HepG2 (cell line): ENCODE results near the gene TMC8. TPM values are rescaled to one million over a fixed set of nuclear protein-coding genes. Genes with fewer than 3 reads are reported as not detected.

Source experiments
- ATRX ChIP-seq: sonication (generic); formaldehyde crosslinking; IDR thresholded peaks from 2 replicates; pipeline ENCODE4 v1.4.0; 2020; ENCODE audit warnings: missing genetic modification reagents, borderline replicate concordance
- FOXC1 ChIP-seq: sonication (generic); formaldehyde crosslinking; IDR thresholded peaks from 2 replicates; pipeline ENCODE4 v1.8.0; 2022; ENCODE audit warnings: mild to moderate bottlenecking, missing genetic modification reagents, borderline replicate concordance
- HMGXB3 ChIP-seq: sonication (generic); formaldehyde crosslinking; IDR thresholded peaks from 2 replicates; pipeline ENCODE4 v1.4.0; 2020; ENCODE audit warnings: missing genetic modification reagents, borderline replicate concordance
- HNRNPLL ChIP-seq: fragments of 200-400 bp; formaldehyde crosslinking; IDR thresholded peaks from 2 replicates; pipeline ENCODE4 v1.6.1; 2017; ENCODE audit warnings: mild to moderate bottlenecking, low read depth, low read length; ENCODE audit not compliant: poor library complexity, severe bottlenecking
- IKZF4 ChIP-seq: sonication (generic); formaldehyde crosslinking; IDR thresholded peaks from 2 replicates; pipeline ENCODE4 v1.5.1; 2020; ENCODE audit warnings: borderline replicate concordance, mild to moderate bottlenecking, low read depth, missing genetic modification reagents; ENCODE audit errors: not compliant biosample characterization
- ISL2 ChIP-seq: sonication (generic); formaldehyde crosslinking; IDR thresholded peaks from 2 replicates; pipeline ENCODE4 v1.5.0; 2020; ENCODE audit warnings: missing genetic modification reagents
- KLF12 ChIP-seq: sonication (generic); formaldehyde crosslinking; IDR thresholded peaks from 2 replicates; pipeline ENCODE4 v1.4.0; 2020; ENCODE audit warnings: missing genetic modification reagents, borderline replicate concordance
- KLF6 ChIP-seq: IDR thresholded peaks from 2 replicates; pipeline ENCODE4 v1.8.0; 2016; ENCODE audit warnings: missing biosample characterization, missing genetic modification reagents
- MYPOP ChIP-seq: sonication (generic); formaldehyde crosslinking; IDR thresholded peaks from 2 replicates; pipeline ENCODE4 v1.8.1; 2023; ENCODE audit warnings: mild to moderate bottlenecking, moderate library complexity, missing genetic modification reagents
- POLR2A ChIP-seq, 2 experiments: IDR thresholded peaks; 2 replicates each; pipeline ENCODE4 v1.6.1; 2011; ENCODE audit warnings: low read depth in 2 of 2, low read length in 2 of 2, mild to moderate bottlenecking in 1 of 2, moderate library complexity in 1 of 2; ENCODE audit not compliant: insufficient read depth in 1 of 2
- TBX2 ChIP-seq: sonication (generic); formaldehyde crosslinking; IDR thresholded peaks from 2 replicates; pipeline ENCODE4 v1.5.0; 2020; ENCODE audit warnings: missing genetic modification reagents, mild to moderate bottlenecking, borderline replicate concordance
- TEAD3 ChIP-seq: optimal IDR thresholded peaks from 2 replicates; pipeline ENCODE3; 2016; ENCODE audit warnings: borderline replicate concordance
- UBTF ChIP-seq: sonication (generic); formaldehyde crosslinking; IDR thresholded peaks from 2 replicates; pipeline ENCODE4 v1.4.0; 2020; ENCODE audit warnings: mild to moderate bottlenecking, missing genetic modification reagents
- WIZ ChIP-seq: sonication (generic); formaldehyde crosslinking; IDR thresholded peaks from 2 replicates; pipeline ENCODE4 v1.5.1; 2020; ENCODE audit warnings: mild to moderate bottlenecking, missing genetic modification reagents
- YY1 ChIP-seq: IDR thresholded peaks from 2 replicates; pipeline ENCODE4 v1.6.1; 2011; ENCODE audit warnings: low read length, low read depth, moderate library complexity, mild to moderate bottlenecking; ENCODE audit not compliant: insufficient read depth, insufficient replicate concordance
- ZKSCAN5 ChIP-seq: sonication (generic); formaldehyde crosslinking; IDR thresholded peaks from 2 replicates; pipeline ENCODE4 v1.5.1; 2020; ENCODE audit warnings: mild to moderate bottlenecking, missing genetic modification reagents
- ZNF225 ChIP-seq: sonication (generic); formaldehyde crosslinking; IDR thresholded peaks from 2 replicates; pipeline ENCODE4 v1.4.0; 2020; ENCODE audit warnings: mild to moderate bottlenecking, missing genetic modification reagents
- ZNF253 ChIP-seq: sonication (generic); formaldehyde crosslinking; IDR thresholded peaks from 2 replicates; pipeline ENCODE4 v1.8.0; 2022; ENCODE audit warnings: mild to moderate bottlenecking, missing genetic modification reagents, borderline replicate concordance
- ZNF616 ChIP-seq: sonication (generic); formaldehyde crosslinking; IDR thresholded peaks from 2 replicates; pipeline ENCODE4 v1.5.0; 2020; ENCODE audit warnings: low read depth, mild to moderate bottlenecking, missing genetic modification reagents
- ZNF629 ChIP-seq: sonication (generic); formaldehyde crosslinking; conservative IDR thresholded peaks from 2 replicates; pipeline ENCODE4 v1.5.0; 2020; ENCODE audit warnings: missing genetic modification reagents
- ZNF792 ChIP-seq: IDR thresholded peaks from 2 replicates; pipeline ENCODE4 v1.6.1; 2016
- polyA plus RNA-seq, 8 experiments: library from polyadenylated mRNA; depleted of rRNA in 3 of 8; stranded (reverse) in 7 of 8; unstranded in 1 of 8; fragments of >200 nt; fragmentation: Illumina TruSeq in 4 of 8; extraction: Trizol in 4 of 8; gene quantifications; 2 replicates each; pipeline versions ENCODE4 v1.2.1 to v1.2.3, GENCODE V29; 2011 to 2016; ENCODE audit warnings: low read depth in 4 of 8, missing spikeins in 1 of 8, mixed read lengths in 1 of 8; ENCODE audit not compliant: insufficient read depth in 1 of 8
- total RNA-seq, 5 experiments: library from RNA; depleted of rRNA; stranded (reverse); fragments of >200 nt; fragmentation: Illumina TruSeq; extraction: Trizol; gene quantifications; 2 replicates each; pipeline ENCODE4 v1.2.3, GENCODE V29; 2016; ENCODE audit warnings: low read depth in 1 of 5

Gene TMC8
- total and polyA plus RNA-seq, 2 of the 13 experiments (the other 11 are each of a cell fraction or from before 2014, with no cell fraction given) = 0.53 to 7.8 TPM

GRCh38 chr17:78112518-78113471 is 17.8 kb upstream of the TMC8 start (continued):
- peak; percentile 55; the same call in 1 of the 2 replicates for TF ChIP-seq UBTF (CRISPR knock-in tag)
- TF ChIP-seq ZNF253 (CRISPR knock-in tag) = no peak
- TF ChIP-seq IKZF4 (CRISPR knock-in tag) = peak; percentile 63
- peak; percentile 55 for TF ChIP-seq HNRNPLL
- no peak for TF ChIP-seq ZNF225 (CRISPR knock-in tag)
- TF ChIP-seq ZKSCAN5 = no peak
- TF ChIP-seq ZNF616 (CRISPR knock-in tag) = no peak
- no peak for TF ChIP-seq MYPOP (CRISPR knock-in tag)
- peak; percentile 87 for TF ChIP-seq KLF12 (CRISPR knock-in tag)
- peak; percentile 48; the same call in 1 of the 2 replicates for TF ChIP-seq ATRX (CRISPR knock-in tag)
- TF ChIP-seq WIZ (CRISPR knock-in tag) = no peak
- TF ChIP-seq ZNF792 (CRISPR knock-in tag) = no peak
- TF ChIP-seq FOXC1 (CRISPR knock-in tag) = 0 out of 2 replicates have a peak, but pooled peaks have one; percentile 21
- peak; percentile 51 for TF ChIP-seq TEAD3 (CRISPR knock-in tag)
- peak; percentile 67 for TF ChIP-seq YY1
- TF ChIP-seq KLF6 (CRISPR knock-in tag) = 0 out of 2 replicates have a peak, but pooled peaks have one; percentile 23
- TF ChIP-seq TBX2 (CRISPR knock-in tag) = peak; percentile 42; the same call in 1 of the 2 replicates
- TF ChIP-seq POLR2A (IDR thresholded peaks at IDR 0.05; ENCODE audit: insufficient read depth in 1 of 2, low read depth in 2 of 2, low read length in 2 of 2) = 0 out of 4 replicates have a peak, but pooled peaks of 1 of the 2 experiments have one; percentile 12
- TF ChIP-seq HMGXB3 (CRISPR knock-in tag) = 0 out of 2 replicates have a peak, but pooled peaks have one; percentile 48
- TF ChIP-seq ZNF629 (CRISPR knock-in tag) = 0 out of 2 replicates have a peak, but pooled peaks have one; percentile 30
- TF ChIP-seq ISL2 (CRISPR knock-in tag) = peak; percentile 35; the same call in 1 of the 2 replicates
